HG03520 (cell line): ENCODE measurements around the gene HNRNPA1L2.
"Not testable (repeated sequence)": the region's sequence is repeated elsewhere in the genome, so short reads cannot be mapped to it uniquely, and the experiment has no call there.

Source experiments
- ATAC-seq: cut with Tn5 transposase; IDR thresholded peaks from one replicate; pipeline ENCODE4 v1.9.1; 2021; ENCODE audit warnings: mild to moderate bottlenecking, moderate library complexity; ENCODE audit not compliant: unreplicated experiment

Gene HNRNPA1L2

GRCh38 chr13:52642131-52642530, at the start of gene HNRNPA1L2:
Gene HNRNPA1L2, plus strand, starts transcription at chr13:52642431. Its CDS starts 62 bp downstream, at chr13:52642493.
- no peak for ATAC-seq

DNA sequence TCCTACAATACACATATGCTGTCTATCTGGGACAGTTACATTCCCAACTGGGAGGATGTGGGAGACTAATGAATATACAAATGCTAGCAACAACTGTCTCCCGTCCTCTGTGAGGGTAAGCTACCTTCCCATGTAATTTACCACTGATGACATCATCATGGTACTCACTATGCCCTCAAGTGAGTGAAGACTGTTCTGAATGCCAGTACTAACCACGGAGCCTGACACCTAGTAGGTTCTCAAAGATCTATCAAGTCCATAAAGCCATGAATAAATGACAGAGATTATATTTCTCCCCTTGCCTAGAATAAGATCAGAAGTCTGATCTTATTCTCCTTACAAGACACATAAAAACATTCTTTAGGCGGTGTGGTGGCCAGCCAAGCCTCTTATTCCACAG, 49.1 kb upstream of the HNRNPA1L2 start:
- not testable (repeated sequence) for ATAC-seq

- peak; percentile 65 for ATAC-seq
These were observed 48.4 kb upstream of the HNRNPA1L2 start for GRCh38 chr13:52593812-52594211.

GRCh38 chr13:52594295-52594694, 47.9 kb upstream of the HNRNPA1L2 start:
- not testable (repeated sequence) for ATAC-seq

DNA sequence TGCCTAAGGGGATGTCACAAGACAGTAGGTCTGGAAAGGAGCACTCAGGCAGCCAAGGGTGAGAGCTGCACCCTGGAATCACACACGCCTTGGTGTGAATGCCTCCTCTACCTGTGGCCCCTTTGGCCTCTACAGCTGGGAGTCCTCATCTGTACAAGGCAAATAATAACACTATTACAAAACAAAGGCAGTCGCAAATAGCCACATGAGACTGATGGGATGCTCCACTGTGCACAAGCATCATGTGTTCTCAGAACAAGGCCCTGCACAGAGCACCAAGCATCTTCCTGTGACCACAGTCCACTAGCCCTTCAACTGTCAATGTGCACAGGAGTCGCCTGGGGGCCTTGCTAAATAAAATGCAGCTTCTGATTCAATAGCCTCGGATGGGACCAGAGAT, 44.6 kb upstream of the HNRNPA1L2 start:
- no peak for ATAC-seq

DNA sequence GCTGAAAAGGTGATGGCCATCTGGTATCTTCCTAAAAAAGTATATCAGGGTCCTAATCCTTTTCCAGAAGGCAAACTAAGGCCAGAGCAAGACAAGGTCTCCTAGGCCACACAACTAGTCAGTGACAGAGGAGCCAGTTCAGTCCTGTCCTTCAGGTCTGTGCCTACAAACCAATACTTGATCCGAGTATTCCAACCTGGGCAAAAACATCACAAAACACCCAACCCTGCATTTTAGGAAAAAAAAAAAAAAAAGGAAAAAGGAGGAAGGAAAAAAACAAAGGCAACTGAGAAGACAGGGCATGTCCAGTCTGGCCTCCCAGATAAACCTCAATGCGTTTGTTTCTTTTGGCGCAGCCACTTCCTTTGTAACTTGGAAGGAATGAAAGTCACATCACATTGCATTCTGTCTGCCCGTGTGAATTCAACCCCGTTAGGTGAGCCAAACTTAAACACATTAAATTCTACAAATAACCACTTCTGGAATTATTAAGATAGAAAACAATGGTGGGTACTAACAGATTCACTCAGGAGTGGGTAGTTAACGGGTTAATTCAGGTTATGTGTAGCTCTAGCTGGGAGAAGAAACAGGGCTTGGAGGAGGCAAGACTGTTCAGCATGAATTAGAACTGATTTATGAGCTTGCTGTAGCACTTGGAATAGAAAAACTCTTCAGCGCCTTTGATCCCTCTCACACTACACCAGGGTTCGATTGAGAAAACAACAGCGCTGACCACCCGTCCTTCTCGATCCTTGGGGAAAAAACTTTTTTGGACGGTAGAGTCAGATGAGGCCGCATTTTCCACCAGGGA, 43.0 kb upstream of the HNRNPA1L2 start:
- ATAC-seq: no peak

DNA sequence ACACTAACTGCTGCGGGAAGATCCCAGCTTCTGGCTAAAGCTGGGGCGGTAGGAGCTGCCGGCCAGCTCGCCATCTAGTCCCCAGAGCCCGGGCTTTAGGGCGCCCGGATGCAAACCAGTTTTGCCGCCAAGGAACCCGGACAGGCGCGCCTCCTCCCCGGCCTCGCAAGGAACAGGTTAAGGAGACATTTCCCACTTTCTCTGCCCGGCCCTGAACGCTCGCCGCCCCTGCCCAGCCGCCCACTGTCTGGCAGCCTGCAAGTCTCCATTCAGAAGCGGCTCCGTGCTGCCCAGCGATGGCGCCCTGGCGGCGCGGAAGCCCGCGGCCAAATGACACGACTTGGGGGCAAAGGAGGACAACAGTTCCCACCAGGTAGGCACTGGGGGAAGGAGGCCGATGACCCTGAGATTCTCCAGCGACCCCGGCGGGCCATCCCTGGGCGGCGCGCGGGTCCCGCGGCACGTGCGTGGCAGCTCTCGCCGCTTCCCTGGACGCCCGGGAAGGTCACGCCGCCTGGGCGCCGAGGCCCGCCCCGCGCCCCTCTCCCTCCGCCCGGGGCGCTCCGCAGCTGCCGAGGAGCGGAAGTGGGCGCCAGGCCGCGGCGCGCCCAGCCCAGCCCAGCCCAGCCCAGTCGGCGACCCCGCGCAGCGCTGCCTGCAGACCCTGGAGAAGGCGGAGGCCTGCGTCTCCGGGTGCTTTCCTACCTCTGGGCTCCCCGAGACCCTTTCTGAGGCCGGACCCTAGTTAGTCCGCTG, 42.2 kb upstream of the HNRNPA1L2 start:
- peak; percentile 67 for ATAC-seq

DNA sequence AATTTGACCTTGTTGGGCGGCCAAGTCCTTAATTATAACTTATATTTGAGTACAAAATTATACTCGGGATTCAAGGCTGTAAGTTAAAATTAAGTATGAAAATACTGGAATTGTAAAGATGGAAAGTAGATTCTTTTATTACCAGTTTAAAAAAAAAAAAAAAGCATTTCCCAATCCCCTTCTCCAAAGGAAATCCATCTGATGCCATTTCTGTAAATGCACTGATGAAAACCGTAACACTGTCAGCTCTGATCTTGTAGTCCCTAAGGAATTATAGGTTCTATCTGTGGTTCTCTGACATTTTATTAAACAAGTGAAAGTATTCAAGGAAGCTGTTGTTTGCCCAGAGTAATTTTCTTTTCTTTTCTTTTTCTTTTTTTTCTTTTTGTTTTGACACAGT, 41.6 kb upstream of the HNRNPA1L2 start:
- no peak for ATAC-seq

DNA sequence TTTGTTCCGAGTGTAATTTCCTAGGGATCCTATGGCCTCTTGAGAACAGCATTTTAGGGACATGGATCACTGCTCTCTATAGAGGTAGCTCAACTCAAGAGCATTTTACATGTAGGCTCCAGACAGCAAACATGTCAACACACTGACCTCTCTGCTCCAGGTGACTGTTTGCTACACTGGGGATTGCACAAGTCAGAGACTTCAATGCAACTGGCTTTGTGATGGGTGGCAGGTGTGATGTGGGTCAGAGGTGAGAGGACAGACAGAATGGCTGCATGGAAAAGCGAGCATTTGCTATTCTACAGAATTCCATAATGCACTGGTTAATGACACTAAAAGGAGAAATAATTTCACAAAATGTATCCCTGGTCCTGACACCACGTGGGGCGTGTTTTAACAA, 38.9 kb upstream of the HNRNPA1L2 start:
- ATAC-seq: not testable (repeated sequence)

DNA sequence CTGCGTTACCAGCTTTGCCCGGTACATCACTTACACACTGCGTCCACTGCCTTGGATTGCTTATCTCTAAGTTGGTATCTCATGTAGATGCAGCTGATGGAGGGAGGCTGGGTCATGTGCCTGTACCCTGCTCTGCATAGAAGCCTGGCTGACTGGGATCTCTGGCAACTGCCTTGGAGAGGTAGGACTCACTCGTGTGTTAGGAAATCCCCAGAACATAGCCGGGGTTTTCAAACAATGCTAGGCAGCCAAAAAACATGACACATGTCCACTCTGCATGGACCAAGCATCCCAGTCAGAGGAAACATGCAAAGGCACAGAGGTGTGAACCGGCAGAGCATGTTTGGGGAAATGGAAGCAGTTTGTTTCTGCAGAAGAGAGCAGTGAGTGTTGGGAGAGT, 36.1 kb upstream of the HNRNPA1L2 start:
- ATAC-seq: not testable (repeated sequence)

- not testable (repeated sequence) for ATAC-seq
These were observed 35.4 kb upstream of the HNRNPA1L2 start for GRCh38 chr13:52606795-52607194.

- not testable (repeated sequence) for ATAC-seq
These were observed 34.0 kb upstream of the HNRNPA1L2 start for GRCh38 chr13:52608184-52608583.

DNA sequence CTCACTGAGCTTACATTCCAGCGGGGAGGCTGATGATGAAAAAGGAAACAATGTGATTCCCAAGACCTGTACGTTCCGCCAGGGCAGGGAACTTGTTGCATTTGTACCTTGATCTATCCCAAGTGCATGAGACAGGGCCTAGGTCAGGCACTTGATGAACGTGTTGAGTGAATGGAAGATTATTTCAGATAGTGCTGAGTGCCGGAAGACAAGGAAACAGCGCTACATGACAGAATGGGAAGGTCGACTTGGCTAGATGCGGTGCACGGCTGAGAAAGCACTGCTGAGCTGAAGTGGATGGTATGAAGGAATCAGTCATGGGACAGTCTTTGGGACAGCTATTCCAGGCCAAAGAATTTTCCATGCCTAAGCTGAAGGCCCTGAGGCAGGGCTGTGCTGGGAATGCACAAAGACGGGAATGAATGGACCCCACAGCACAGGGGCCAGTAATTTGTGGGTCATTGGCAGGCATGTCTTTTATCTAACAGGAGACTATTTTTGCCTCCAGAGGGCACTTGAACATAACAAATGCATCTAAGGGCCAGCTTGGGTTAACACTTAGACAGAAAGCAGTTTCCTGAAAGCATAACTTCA, 33.1 kb upstream of the HNRNPA1L2 start:
- ATAC-seq: peak; percentile 55

DNA sequence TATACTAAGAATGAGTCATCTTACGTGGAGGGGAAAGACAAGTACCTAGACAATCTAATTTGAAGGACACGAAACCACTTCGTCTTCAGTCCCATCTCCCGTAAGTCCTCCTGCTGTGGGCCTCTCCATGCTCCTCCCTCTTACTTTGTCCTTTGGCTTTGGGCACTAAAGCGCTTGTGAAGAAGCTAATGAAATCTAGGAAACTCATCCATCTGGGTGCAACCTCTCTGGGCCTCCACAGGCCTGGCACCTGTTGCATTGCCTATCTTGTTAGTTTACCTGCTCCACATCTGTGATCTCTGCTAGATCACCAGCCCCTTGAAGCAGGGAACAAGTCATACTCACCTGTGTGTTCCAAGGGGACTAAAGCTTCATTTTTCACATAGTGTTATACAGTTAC, 32.1 kb upstream of the HNRNPA1L2 start:
- ATAC-seq: not testable (repeated sequence)

GRCh38 chr13:52615134-52615801, 27.0 kb upstream of the HNRNPA1L2 start:
- ATAC-seq: no peak

GRCh38 chr13:52615812-52616211, 26.4 kb upstream of the HNRNPA1L2 start:
- ATAC-seq: no peak

DNA sequence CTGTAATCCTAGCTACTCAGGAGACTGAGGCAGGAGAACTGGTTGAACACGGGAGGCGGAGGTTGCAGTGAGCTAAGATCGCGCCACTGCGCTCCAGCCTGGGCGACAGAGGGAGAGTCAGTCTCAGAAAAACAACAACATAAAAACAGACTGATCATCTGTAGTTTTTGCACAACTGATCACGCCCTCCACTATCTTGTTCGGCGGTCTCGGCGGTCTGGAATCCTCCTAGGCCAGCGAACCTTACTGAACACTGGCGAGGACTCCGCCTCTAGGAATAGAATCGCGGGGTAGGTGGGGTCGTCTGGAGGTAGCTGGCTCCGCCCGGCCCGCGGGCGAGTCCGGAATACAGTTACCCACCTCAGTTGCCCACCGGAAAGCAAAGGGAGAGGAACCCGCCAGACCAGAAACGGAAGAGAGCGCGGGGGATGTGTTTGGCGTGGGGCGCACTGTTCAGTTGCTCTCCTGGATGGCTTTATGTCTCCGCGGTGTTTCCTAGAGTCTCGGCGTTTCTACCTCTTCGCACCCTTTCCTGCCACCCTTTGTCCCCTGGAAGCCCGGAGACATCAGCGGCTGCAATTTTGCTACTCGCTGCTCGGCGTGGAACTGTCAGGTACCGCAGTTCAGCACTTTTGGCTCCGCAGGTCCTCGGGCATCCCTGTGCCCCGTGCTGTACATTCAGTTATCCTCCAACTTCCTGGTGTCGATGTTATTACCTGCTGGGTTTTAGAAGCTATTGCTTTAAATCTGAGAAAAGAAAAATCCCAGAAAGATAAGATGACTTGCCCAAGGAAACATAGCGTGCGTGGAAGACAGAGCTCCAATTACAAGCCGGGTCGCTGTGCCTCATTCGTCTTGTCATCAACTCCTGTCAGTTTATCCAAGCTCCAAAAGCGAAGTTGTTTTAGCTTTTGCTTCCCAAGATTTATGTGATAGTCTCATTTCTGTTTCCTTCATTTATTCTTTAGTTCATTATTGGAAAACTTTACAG, 24.9 kb upstream of the HNRNPA1L2 start:
- peak; percentile 88 for ATAC-seq

DNA sequence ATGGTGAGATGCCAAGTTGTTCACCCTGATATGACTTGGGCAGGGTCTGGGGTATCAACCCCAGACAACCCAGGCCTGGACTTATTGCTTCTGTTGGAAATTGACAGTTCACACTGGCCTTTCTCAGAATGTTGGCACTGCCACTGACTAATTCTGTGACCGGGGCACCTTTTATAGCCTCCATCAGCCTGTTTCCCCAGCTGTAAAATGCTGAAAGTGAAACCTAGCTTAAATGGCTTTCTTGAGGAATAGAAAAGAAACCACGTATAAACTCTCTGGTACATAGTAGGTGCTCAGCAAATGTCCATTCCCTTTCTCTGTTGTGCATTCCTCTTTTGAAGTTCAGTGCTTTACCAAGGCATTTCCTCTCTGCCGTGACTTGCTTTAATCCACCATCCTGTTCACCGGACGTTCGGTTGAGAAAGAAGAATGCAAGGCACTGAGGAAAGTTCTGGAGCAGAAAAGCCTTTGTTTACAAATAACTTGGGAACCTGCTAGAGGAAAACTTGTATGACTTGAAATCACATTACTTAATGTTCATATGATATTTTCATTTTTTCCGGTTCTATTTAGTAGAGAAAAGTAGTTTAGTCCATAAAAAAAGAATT, 11.0 kb upstream of the HNRNPA1L2 start:
- not testable (repeated sequence) for ATAC-seq

- ATAC-seq: no peak
These were observed 3.4 kb upstream of the HNRNPA1L2 start for GRCh38 chr13:52638666-52639328.
